HepG2 (cell line): ENCODE measurements around the gene PAK1IP1. TPM values are rescaled to one million over a fixed set of nuclear protein-coding genes. Genes with fewer than 3 reads are reported as not detected.

ENCODE experiments used
- BORCS8-MEF2B ChIP-seq: sonication (generic); formaldehyde crosslinking; IDR thresholded peaks from 2 replicates; pipeline ENCODE4 v1.8.0; 2022; ENCODE audit warnings: mild to moderate bottlenecking, missing genetic modification reagents
- CREB1 ChIP-seq, 2 experiments: fragments of 450-650 bp in 1 of 2; IDR thresholded peaks; 2 replicates each; pipeline ENCODE4 v1.6.1; 2016 to 2017; ENCODE audit warnings: control low read depth in 1 of 2, mild to moderate bottlenecking in 1 of 2, missing compliant biosample characterization in 1 of 2, missing genetic modification characterization in 1 of 2
- CSRNP2 ChIP-seq: sonication (generic); formaldehyde crosslinking; conservative IDR thresholded peaks from 2 replicates; pipeline ENCODE4 v1.8.0; 2022; ENCODE audit warnings: low read depth, missing genetic modification reagents
- GMEB2 ChIP-seq: IDR thresholded peaks from 2 replicates; pipeline ENCODE4 v1.6.1; 2016; ENCODE audit warnings: missing biosample characterization, missing genetic modification reagents, low read depth
- HES4 ChIP-seq: sonication (generic); formaldehyde crosslinking; IDR thresholded peaks from 2 replicates; pipeline ENCODE4 v1.9.0; 2021; ENCODE audit warnings: mild to moderate bottlenecking, missing genetic modification reagents, borderline replicate concordance
- KMT2A ChIP-seq: sonication (generic); formaldehyde crosslinking; IDR thresholded peaks from 2 replicates; pipeline ENCODE4 v1.4.0; 2020; ENCODE audit warnings: missing genetic modification reagents
- NFIC ChIP-seq: IDR thresholded peaks from 2 replicates; pipeline ENCODE4 v1.6.1; 2012; ENCODE audit warnings: mild to moderate bottlenecking, low read length, inconsistent platforms
- NR2F6 ChIP-seq, 2 experiments: IDR thresholded peaks; 2 replicates each; pipeline ENCODE4 v1.6.1; 2016; ENCODE audit warnings: antibody characterized with exemption in 1 of 2, mild to moderate bottlenecking in 1 of 2
- POLR2A ChIP-seq, 2 experiments: IDR thresholded peaks; 2 replicates each; pipeline ENCODE4 v1.6.1; 2011; ENCODE audit warnings: low read depth in 2 of 2, low read length in 2 of 2, mild to moderate bottlenecking in 1 of 2, moderate library complexity in 1 of 2; ENCODE audit not compliant: insufficient read depth in 1 of 2
- RXRA ChIP-seq: sonication (generic); formaldehyde crosslinking; IDR thresholded peaks from 2 replicates; pipeline ENCODE4 v1.5.1; 2020; ENCODE audit warnings: missing genetic modification reagents
- SIN3A ChIP-seq: IDR thresholded peaks from 2 replicates; pipeline ENCODE4 v1.6.1; 2011; ENCODE audit warnings: low read depth, mild to moderate bottlenecking, control low read depth, low read length, borderline replicate concordance
- TFE3 ChIP-seq: IDR thresholded peaks from 2 replicates; pipeline ENCODE4 v1.6.1; 2016
- TRIM24 ChIP-seq: sonication (generic); formaldehyde crosslinking; IDR thresholded peaks from 2 replicates; pipeline ENCODE4 v1.8.0; 2022; ENCODE audit warnings: mild to moderate bottlenecking, missing genetic modification reagents
- ZBTB37 ChIP-seq: sonication (generic); formaldehyde crosslinking; IDR thresholded peaks from 2 replicates; pipeline ENCODE4 v1.4.0; 2020; ENCODE audit warnings: mild to moderate bottlenecking, missing genetic modification reagents
- ZBTB43 ChIP-seq: sonication (generic); formaldehyde crosslinking; conservative IDR thresholded peaks from 2 replicates; pipeline ENCODE4 v1.4.0; 2020; ENCODE audit warnings: missing genetic modification reagents
- ZFAT ChIP-seq: sonication (generic); formaldehyde crosslinking; conservative IDR thresholded peaks from 2 replicates; pipeline ENCODE4 v1.8.1; 2023; ENCODE audit warnings: missing genetic modification reagents, inconsistent platforms
- ZIK1 ChIP-seq: sonication (generic); formaldehyde crosslinking; IDR thresholded peaks from 2 replicates; pipeline ENCODE4 v1.5.0; 2020; ENCODE audit warnings: mild to moderate bottlenecking, low read depth, missing genetic modification reagents, borderline replicate concordance
- ZNF512 ChIP-seq: sonication (generic); formaldehyde crosslinking; IDR thresholded peaks from 2 replicates; pipeline ENCODE4 v1.4.0; 2020; ENCODE audit warnings: mild to moderate bottlenecking, missing genetic modification reagents
- ZNF607 ChIP-seq: sonication (generic); formaldehyde crosslinking; IDR thresholded peaks from 2 replicates; pipeline ENCODE4 v1.5.1; 2020; ENCODE audit warnings: missing genetic modification reagents, mild to moderate bottlenecking, borderline replicate concordance
- ZNF737 ChIP-seq: sonication (generic); formaldehyde crosslinking; IDR thresholded peaks from 2 replicates; pipeline ENCODE4 v1.5.0; 2020; ENCODE audit warnings: missing genetic modification reagents, mild to moderate bottlenecking, borderline replicate concordance
- polyA plus RNA-seq, 8 experiments: library from polyadenylated mRNA; depleted of rRNA in 3 of 8; stranded (reverse) in 7 of 8; unstranded in 1 of 8; fragments of >200 nt; fragmentation: Illumina TruSeq in 4 of 8; extraction: Trizol in 4 of 8; gene quantifications; 2 replicates each; pipeline versions ENCODE4 v1.2.1 to v1.2.3, GENCODE V29; 2011 to 2016; ENCODE audit warnings: low read depth in 4 of 8, missing spikeins in 1 of 8, mixed read lengths in 1 of 8; ENCODE audit not compliant: insufficient read depth in 1 of 8
- total RNA-seq, 5 experiments: library from RNA; depleted of rRNA; stranded (reverse); fragments of >200 nt; fragmentation: Illumina TruSeq; extraction: Trizol; gene quantifications; 2 replicates each; pipeline ENCODE4 v1.2.3, GENCODE V29; 2016; ENCODE audit warnings: low read depth in 1 of 5

PAK1IP1 gene
- total and polyA plus RNA-seq, 2 of the 13 experiments (the other 11 are each of a cell fraction or from before 2014, with no cell fraction given): 23.4 to 66.2 TPM

GRCh38 chr6:10722820-10723566 is 28.2 kb downstream of the PAK1IP1 start, which contains the start of gene TMEM14C (continued):
- TF ChIP-seq ZNF512 (no peak), POLR2A (IDR thresholded peaks at IDR 0.05; ENCODE audit: insufficient read depth in 1 of 2, low read depth in 2 of 2, low read length in 2 of 2) (peak in 1 of 2 experiments; percentile 88; a peak in 3 of 4 replicates), ZBTB37 (no peak), TFE3 (peak; percentile 97), SIN3A (no peak; the same call in 1 of the 2 replicates), ZBTB43 (no peak; the same call in 1 of the 2 replicates), ZIK1 (CRISPR knock-in tag) (peak; percentile 89), HES4 (no peak; the same call in 1 of the 2 replicates), ZFAT (CRISPR knock-in tag) (no peak), NR2F6 (IDR thresholded peaks at IDR 0.05) (0 out of 2 replicates have a peak, but pooled peaks have one; percentile 14), NR2F6 (CRISPR knock-in tag; IDR thresholded peaks at IDR 0.05) (peak; percentile 46), TRIM24 (CRISPR knock-in tag) (no peak), NFIC (no peak), RXRA (CRISPR knock-in tag) (peak; percentile 85), BORCS8-MEF2B (CRISPR knock-in tag) (peak; percentile 96), GMEB2 (0 out of 2 replicates have a peak, but pooled peaks have one; percentile 23), CREB1 (IDR thresholded peaks at IDR 0.05) (peak; percentile 57), CREB1 (CRISPR knock-in tag; IDR thresholded peaks at IDR 0.05) (peak; percentile 54; the same call in 1 of the 2 replicates), ZNF607 (CRISPR knock-in tag) (peak; percentile 97), CSRNP2 (CRISPR knock-in tag) (no peak), KMT2A (CRISPR knock-in tag) (peak; percentile 95), ZNF737 (no peak)
